AG09319 (cell line): ENCODE results near the gene AAMP.

Experiments used
- DNase-seq: peaks from one replicate; pipeline ENCODE4 v3.0.0-alpha.2; 2010; ENCODE audit warnings: low read depth; ENCODE audit errors: extremely low read depth
- TF ChIP-seq, protein P1 (sequence below): IDR thresholded peaks from 2 replicates; pipeline ENCODE4 v1.5.1; 2011; ENCODE audit warnings: low read depth, mild to moderate bottlenecking, inconsistent platforms, low read length, moderate library complexity

AAMP gene

DNA sequence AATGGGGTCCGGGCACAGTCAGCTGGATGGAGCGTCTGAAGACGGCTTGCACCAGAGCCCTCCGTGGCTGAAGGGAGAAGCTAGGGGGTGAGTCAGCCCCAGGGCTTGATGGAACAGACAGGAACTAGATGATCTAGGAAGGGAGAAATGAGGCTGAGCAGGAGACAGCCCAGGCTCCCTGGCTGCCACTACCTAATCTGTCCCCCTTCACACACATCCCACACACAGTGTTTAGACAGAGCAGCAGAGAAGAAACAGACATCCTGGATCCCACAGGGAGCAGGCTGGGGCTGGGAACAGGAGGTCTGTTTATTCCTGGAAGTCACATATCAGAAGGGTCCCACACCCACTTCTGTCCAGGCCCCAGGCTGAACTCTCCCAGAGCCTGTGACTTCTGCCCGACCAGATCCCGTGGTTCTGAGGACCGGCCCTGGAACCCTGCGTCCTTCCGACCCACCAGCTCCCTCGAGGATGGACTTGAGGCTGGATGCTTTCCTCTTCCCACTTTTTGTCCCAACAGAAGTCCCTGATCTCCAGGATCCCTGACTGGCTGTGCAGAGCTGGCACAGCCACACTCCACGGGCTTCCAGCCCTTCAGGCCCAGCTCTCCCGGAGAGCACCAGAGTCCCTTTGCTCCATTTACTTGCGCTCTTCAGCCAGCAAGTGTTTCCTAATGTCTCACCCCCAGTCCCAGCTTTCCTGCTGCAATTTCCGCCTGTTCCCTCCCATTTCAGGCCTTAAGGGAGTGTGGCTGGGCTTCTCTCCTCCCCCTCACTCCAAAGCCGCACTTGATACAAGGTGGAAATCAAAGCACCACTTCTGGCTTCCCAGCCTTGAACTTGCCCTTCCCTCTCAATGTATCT lies 10.6 kb downstream of the AAMP start:
- DNase-seq, result no peak
- TF ChIP-seq, protein P1, sequence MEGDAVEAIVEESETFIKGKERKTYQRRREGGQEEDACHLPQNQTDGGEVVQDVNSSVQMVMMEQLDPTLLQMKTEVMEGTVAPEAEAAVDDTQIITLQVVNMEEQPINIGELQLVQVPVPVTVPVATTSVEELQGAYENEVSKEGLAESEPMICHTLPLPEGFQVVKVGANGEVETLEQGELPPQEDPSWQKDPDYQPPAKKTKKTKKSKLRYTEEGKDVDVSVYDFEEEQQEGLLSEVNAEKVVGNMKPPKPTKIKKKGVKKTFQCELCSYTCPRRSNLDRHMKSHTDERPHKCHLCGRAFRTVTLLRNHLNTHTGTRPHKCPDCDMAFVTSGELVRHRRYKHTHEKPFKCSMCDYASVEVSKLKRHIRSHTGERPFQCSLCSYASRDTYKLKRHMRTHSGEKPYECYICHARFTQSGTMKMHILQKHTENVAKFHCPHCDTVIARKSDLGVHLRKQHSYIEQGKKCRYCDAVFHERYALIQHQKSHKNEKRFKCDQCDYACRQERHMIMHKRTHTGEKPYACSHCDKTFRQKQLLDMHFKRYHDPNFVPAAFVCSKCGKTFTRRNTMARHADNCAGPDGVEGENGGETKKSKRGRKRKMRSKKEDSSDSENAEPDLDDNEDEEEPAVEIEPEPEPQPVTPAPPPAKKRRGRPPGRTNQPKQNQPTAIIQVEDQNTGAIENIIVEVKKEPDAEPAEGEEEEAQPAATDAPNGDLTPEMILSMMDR, result no peak

GRCh38 chr2:218257390-218257981 lies 12.5 kb downstream of the AAMP start:
- TF ChIP-seq, protein P1, result peak; percentile 56
- DNase-seq, result no peak

- TF ChIP-seq, protein P1, result no peak
- no peak for DNase-seq
These were observed 13.2 kb downstream of the AAMP start for GRCh38 chr2:218256612-218257350.

GRCh38 chr2:218255446-218255845 lies 14.5 kb downstream of the AAMP start:
- DNase-seq, result no peak
- TF ChIP-seq, protein P1, result no peak

DNA sequence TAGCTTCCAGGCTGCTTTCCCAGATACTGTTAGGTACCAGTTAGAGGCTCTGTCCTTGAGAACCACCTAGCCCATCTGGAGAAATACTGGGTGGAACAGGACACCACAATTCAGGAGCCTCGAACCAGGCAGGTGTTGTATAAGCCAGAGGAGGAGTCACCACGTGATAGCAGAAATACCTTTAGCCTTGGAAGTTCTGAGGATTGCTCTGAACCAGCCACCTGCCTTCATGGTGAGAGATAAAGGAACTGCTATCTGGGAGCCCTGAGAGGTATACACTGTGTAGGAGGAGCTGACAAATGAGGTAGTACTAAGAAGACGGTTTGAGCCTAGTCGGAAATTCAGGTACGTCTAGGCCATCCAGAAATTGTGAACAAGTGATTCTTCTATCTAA lies 16.7 kb downstream of the AAMP start:
- DNase-seq, result no peak
- TF ChIP-seq, protein P1, result no peak

DNA sequence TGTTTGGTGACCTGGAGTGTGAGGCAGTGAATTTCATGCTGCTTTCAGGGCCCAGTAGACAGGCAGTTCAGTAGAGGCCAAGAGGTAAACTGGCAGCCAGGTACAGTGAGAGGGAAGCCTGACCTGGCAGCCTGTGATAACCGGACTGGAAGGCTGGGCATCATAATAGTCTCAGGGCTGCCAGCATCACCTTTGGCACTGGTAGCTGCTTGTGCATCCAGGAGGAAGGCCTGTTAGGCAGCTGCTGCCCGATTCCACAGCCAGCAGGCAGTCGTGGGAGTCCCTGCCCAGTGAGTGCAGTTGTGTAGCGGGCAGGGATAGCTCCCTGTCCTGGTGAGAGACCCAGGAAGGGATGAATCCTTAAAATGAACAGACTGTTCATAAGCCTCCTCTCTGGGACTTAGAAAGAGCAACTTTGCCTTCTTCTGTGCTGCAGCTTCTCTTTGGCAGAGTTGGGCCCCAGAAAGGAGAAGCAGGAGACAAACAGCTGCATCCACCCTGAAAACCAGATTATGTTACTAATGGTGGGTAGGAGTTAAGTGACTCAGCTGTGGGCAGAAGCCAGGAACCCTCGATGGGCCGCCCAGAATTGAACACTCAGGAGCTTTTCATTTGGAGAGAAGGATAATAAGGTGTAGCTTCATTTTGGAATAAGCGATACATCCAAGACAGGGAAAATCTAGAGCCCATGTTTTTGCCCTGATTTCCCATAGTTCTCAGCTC lies 17.3 kb downstream of the AAMP start:
- no peak for DNase-seq
- TF ChIP-seq, protein P1, result no peak
